Neural crest cell (in vitro differentiated cells): ENCODE measurements around the gene ZNF14. TPM values are rescaled to one million over a fixed set of nuclear protein-coding genes. Genes with fewer than 3 reads are reported as not detected.

Source experiments
- DNase-seq: peaks from one replicate; pipeline ENCODE4 v3.0.0; 2021; ENCODE audit warnings: low read depth, mixed read lengths, low spot score
- H3K27ac Mint-ChIP-seq: one replicate; pipeline ENCODE4 v1.8.0; 2021; ENCODE audit warnings: mild to moderate bottlenecking, mixed read lengths; ENCODE audit not compliant: unreplicated experiment
- H3K27me3 Mint-ChIP-seq: 2 replicates; pipeline ENCODE4 v1.8.0; 2021; ENCODE audit warnings: low read depth, mild to moderate bottlenecking, mixed read lengths
- H3K36me3 Mint-ChIP-seq: 2 replicates; pipeline ENCODE4 v1.8.0; 2021; ENCODE audit warnings: low read depth, mild to moderate bottlenecking, mixed read lengths
- H3K4me1 Mint-ChIP-seq: 2 replicates; pipeline ENCODE4 v1.8.0; 2021; ENCODE audit warnings: mixed read lengths
- H3K4me3 Mint-ChIP-seq: one replicate; pipeline ENCODE4 v1.8.0; 2021; ENCODE audit warnings: mild to moderate bottlenecking, mixed read lengths
- H3K9me3 Mint-ChIP-seq: 2 replicates; pipeline ENCODE4 v1.8.0; 2021; ENCODE audit warnings: mixed read lengths
- total RNA-seq: library from RNA; stranded (reverse); gene quantifications from 2 replicates; pipeline ENCODE4 v1.2.1, GENCODE V29; 2021
- TF ChIP-seq, protein P1 (sequence below): fragments of 200-600 bp; sonication (generic); conservative IDR thresholded peaks from 2 replicates; pipeline ENCODE4 v1.5.0; 2021; ENCODE audit warnings: antibody characterized with exemption, mild to moderate bottlenecking

The ZNF14 gene
- total RNA-seq, 1 donor from 2014 or later: 9.3 TPM

DNA sequence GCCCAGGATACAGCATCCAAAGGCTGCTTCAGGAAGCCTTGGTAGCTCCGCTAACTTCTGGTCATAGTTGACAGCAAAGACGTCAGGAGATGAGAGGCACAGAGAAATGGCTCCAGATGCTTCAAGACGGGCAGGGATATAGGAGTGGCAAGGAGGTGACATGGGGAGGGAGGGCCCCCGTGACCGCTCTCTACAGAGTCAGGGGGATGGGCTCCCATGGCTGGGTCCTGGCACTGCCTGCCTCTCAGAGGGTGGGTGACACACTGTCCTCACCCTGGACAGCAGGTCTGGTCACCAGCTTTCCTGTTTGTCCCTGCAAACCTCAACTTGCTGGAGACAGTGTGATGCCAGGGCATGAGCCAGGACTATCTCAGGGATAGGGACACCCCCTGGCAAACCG, 10.3 kb upstream of the ZNF14 start:
- H3K4me1 Mint-ChIP-seq: no peaks in the 10 kb centered on the region
- H3K9me3 Mint-ChIP-seq: no peaks in the 10 kb centered on the region
- TF ChIP-seq, protein P1, sequence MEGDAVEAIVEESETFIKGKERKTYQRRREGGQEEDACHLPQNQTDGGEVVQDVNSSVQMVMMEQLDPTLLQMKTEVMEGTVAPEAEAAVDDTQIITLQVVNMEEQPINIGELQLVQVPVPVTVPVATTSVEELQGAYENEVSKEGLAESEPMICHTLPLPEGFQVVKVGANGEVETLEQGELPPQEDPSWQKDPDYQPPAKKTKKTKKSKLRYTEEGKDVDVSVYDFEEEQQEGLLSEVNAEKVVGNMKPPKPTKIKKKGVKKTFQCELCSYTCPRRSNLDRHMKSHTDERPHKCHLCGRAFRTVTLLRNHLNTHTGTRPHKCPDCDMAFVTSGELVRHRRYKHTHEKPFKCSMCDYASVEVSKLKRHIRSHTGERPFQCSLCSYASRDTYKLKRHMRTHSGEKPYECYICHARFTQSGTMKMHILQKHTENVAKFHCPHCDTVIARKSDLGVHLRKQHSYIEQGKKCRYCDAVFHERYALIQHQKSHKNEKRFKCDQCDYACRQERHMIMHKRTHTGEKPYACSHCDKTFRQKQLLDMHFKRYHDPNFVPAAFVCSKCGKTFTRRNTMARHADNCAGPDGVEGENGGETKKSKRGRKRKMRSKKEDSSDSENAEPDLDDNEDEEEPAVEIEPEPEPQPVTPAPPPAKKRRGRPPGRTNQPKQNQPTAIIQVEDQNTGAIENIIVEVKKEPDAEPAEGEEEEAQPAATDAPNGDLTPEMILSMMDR: no peak
- no peak for DNase-seq
- H3K4me3 Mint-ChIP-seq: no peak overlapping the region
- H3K36me3 Mint-ChIP-seq: no peaks in the 10 kb centered on the region
- no peak overlapping the region for H3K27ac Mint-ChIP-seq
- peaks cover 4% of the 10 kb centered on the region for H3K27me3 Mint-ChIP-seq

DNA sequence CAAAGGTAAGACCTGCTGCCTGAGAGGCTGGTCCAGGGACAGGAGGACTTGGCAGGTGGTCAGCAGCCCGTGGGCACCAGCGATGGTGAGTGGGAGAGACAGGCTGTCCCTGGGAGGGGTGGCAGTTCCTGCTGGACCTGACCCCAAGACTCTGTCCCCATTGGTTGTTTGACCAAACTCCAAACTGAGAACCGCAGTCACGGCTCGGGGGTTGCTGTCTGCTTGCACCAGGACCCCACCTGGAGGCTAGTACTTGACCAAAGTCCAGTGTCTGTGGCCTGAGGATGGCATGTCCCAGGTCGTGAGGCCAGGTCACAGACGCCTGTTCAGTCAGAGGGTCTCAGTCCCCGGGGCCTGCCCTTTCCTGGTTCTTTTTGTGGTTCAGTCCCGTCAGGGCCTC, 9.9 kb upstream of the ZNF14 start:
- Mint-ChIP-seq H3K27ac (no peak overlapping the region), H3K4me3 (no peak overlapping the region), H3K36me3 (no peaks in the 10 kb centered on the region), H3K9me3 (no peaks in the 10 kb centered on the region), H3K4me1 (no peaks in the 10 kb centered on the region), H3K27me3 (peaks cover 4% of the 10 kb centered on the region)
- DNase-seq: no peak
- TF ChIP-seq, protein P1: no peak

DNA sequence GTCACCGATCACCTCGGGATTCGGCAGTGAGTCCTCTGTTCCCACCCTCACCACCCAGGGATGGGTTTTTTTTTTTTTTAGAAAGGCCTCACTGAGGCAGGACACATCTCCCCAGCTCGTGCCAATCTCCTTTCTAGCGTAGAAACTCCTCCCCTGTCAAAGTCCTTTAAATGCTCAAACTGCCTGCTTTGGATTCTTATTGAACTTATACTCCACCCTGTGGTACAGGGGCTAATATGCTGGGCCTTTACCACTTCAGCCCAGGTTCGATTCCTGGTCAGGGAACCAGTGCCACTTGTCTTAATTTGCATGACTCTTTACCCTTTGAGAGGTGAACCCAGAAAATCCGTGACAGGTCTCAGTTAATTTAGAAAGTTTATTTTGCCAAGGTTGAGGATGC, 8.3 kb upstream of the ZNF14 start:
- peaks cover 4% of the 10 kb centered on the region for H3K27me3 Mint-ChIP-seq
- no peak for DNase-seq
- no peak overlapping the region for H3K4me3 Mint-ChIP-seq
- TF ChIP-seq, protein P1: no peak
- H3K9me3 Mint-ChIP-seq: no peaks in the 10 kb centered on the region
- no peaks in the 10 kb centered on the region for H3K36me3 Mint-ChIP-seq
- no peak overlapping the region for H3K27ac Mint-ChIP-seq
- no peaks in the 10 kb centered on the region for H3K4me1 Mint-ChIP-seq

DNA sequence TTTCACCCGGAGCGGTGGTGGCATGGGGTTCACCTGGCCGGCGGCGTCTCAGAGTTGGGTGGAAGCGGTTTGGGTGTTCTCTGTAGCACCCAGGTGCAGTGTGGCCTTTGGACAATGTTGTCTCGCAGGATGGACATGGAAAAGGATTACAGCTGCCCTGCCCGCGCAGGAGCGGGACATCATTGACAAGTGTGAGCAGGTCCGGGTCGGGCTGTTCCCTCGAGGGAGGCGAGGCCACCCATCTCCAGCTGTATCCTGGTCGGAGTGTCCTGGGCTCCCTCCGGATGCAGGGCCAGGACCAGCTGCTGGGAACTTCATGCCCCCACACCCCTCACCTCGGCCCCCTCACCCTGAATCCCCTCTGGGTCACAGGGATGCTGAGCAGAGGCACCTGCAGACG, 7.8 kb upstream of the ZNF14 start:
- no peaks in the 10 kb centered on the region for H3K9me3 Mint-ChIP-seq
- DNase-seq: no peak
- no peaks in the 10 kb centered on the region for H3K4me1 Mint-ChIP-seq
- H3K27me3 Mint-ChIP-seq: peaks cover 4% of the 10 kb centered on the region
- TF ChIP-seq, protein P1: no peak
- no peak overlapping the region for H3K4me3 Mint-ChIP-seq
- no peak overlapping the region for H3K27ac Mint-ChIP-seq
- H3K36me3 Mint-ChIP-seq: no peaks in the 10 kb centered on the region

DNA sequence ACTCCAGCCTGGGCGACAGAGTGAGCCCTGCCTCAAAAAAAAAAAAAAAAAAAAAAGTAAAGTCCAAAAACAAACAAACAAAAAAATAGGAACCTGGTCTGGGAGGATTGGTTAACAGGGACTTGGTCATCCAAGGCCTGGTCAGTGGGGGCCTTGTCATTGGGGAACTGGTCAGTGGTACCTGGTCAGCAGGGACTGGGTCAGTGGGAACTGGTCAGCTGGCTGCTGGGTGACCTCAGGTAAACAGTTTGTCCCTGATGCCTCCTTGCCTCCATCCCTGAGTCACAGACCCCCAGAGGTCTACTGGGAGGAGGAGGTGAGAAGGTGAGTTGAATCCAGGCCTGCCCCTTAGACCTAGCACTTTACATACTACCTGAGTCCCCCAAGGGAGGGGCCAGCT, 5.7 kb upstream of the ZNF14 start:
- H3K36me3 Mint-ChIP-seq: no peaks in the 10 kb centered on the region
- DNase-seq: no peak
- H3K27ac Mint-ChIP-seq: no peak overlapping the region
- H3K9me3 Mint-ChIP-seq: no peaks in the 10 kb centered on the region
- H3K4me3 Mint-ChIP-seq: no peak overlapping the region
- no peaks in the 10 kb centered on the region for H3K27me3 Mint-ChIP-seq
- no peaks in the 10 kb centered on the region for H3K4me1 Mint-ChIP-seq
- TF ChIP-seq, protein P1: no peak
